Measurements from ENCODE around the gene TRNAU1AP. TPM values are rescaled to one million over a fixed set of nuclear protein-coding genes. Genes with fewer than 3 reads are reported as not detected.

Gene TRNAU1AP
- total RNA-seq, 1 donor = 25.0 TPM

- no peak for DNase-seq (ENCODE audit: low read depth)
- TF ChIP-seq CTCF (IDR thresholded peaks at IDR 0.05; ENCODE audit: insufficient read depth, low read depth, low read length) = no peak
- H3K4me3 ChIP-seq (ENCODE audit: low read depth, low read length) = no peak overlapping the region
These were observed 51.5 kb downstream of the TRNAU1AP start for GRCh38 chr1:28604411-28604810.

GRCh38 chr1:28604962-28605361 lies 52.1 kb downstream of the TRNAU1AP start:
- DNase-seq (ENCODE audit: low read depth) = no peak
- no peak for TF ChIP-seq CTCF (IDR thresholded peaks at IDR 0.05; ENCODE audit: insufficient read depth, low read depth, low read length)
- H3K4me3 ChIP-seq (ENCODE audit: low read depth, low read length) = no peak overlapping the region

GRCh38 chr1:28606771-28607170 lies 53.9 kb downstream of the TRNAU1AP start:
- TF ChIP-seq CTCF (IDR thresholded peaks at IDR 0.05; ENCODE audit: insufficient read depth, low read depth, low read length) = no peak
- DNase-seq (ENCODE audit: low read depth) = no peak
- H3K4me3 ChIP-seq (ENCODE audit: low read depth, low read length) = no peak overlapping the region

- no peak for DNase-seq (ENCODE audit: low read depth)
- no peak for TF ChIP-seq CTCF (IDR thresholded peaks at IDR 0.05; ENCODE audit: insufficient read depth, low read depth, low read length)
- no peak overlapping the region for H3K4me3 ChIP-seq (ENCODE audit: low read depth, low read length)
These were observed 60.3 kb downstream of the TRNAU1AP start for GRCh38 chr1:28613175-28613574.

Small RNAs within 50 kb of the gene (small RNA-seq; reads per million reads assigned to genes)
- gene SNORA16A (not detected), gene SNORA44 (not detected), gene SNORA61 (not detected), gene SNORA73A (not detected), gene SNORA73B (3,562 reads per million, percentile 100 among the genes with 10 or more reads in this experiment), gene SNORD99 (1,059 reads per million, percentile 99 among the genes with 10 or more reads in this experiment)

Other genes starting within 250 kb of the TRNAU1AP start
- gene MED18, start 224.0 kb upstream of the TRNAU1AP start, total RNA-seq = 14.5 and 20.3 TPM in 2 replicates
- 11.6 and 12.1 TPM in 2 replicates for gene PHACTR4, start 183.3 kb upstream of the TRNAU1AP start, total RNA-seq
- 28.0 and 41.9 TPM in 2 replicates for gene RCC1, start 47.0 kb upstream of the TRNAU1AP start, total RNA-seq
- 3.9 and 5.2 TPM in 2 replicates for gene RAB42, start 39.2 kb downstream of the TRNAU1AP start, total RNA-seq
- 27.1 and 38.9 TPM in 2 replicates for gene TAF12, start 90.0 kb downstream of the TRNAU1AP start, total RNA-seq
- gene RNU11, start 95.5 kb downstream of the TRNAU1AP start, total RNA-seq = not detected in 2 replicates
- 6.4 and 9.1 TPM in 2 replicates for gene GMEB1, start 115.7 kb downstream of the TRNAU1AP start, total RNA-seq
- gene YTHDF2, start 183.9 kb downstream of the TRNAU1AP start, total RNA-seq = 55.4 and 82.9 TPM in 2 replicates

Data from fibroblast of villous mesenchyme (primary cell).